ENCODE data around the gene PKD1L1.

PKD1L1 gene

GRCh38 chr7:47905076-47905920, 43.0 kb downstream of the PKD1L1 start:
- no peak for DNase-seq (ENCODE audit: low read depth in 2 of 2)

GRCh38 chr7:47902013-47902412, 46.3 kb downstream of the PKD1L1 start:
- DNase-seq (ENCODE audit: low read depth in 2 of 2), result no peak

- DNase-seq (ENCODE audit: low read depth in 2 of 2), result no peak
Measured at GRCh38 chr7:47901542-47901941, 46.7 kb downstream of the PKD1L1 start.

GRCh38 chr7:47897831-47898230, 50.4 kb downstream of the PKD1L1 start:
- no peak for DNase-seq (ENCODE audit: low read depth in 2 of 2)

GRCh38 chr7:47896809-47897423, 51.4 kb downstream of the PKD1L1 start:
- no peak for DNase-seq (ENCODE audit: low read depth in 2 of 2)

- DNase-seq (ENCODE audit: low read depth in 2 of 2), result no peak
Measured at GRCh38 chr7:47895026-47895425, 53.2 kb downstream of the PKD1L1 start.

GRCh38 chr7:47893721-47894365, 54.4 kb downstream of the PKD1L1 start:
- DNase-seq (ENCODE audit: low read depth in 2 of 2), result no peak

- no peak for DNase-seq (ENCODE audit: low read depth in 2 of 2)
Measured at GRCh38 chr7:47893238-47893637, 55.0 kb downstream of the PKD1L1 start.

- DNase-seq (ENCODE audit: low read depth in 2 of 2), result no peak
Measured at GRCh38 chr7:47890606-47891005, 57.7 kb downstream of the PKD1L1 start.

- no peak for DNase-seq (ENCODE audit: low read depth in 2 of 2)
Measured at GRCh38 chr7:47890125-47890524, 58.1 kb downstream of the PKD1L1 start.

- no peak for DNase-seq (ENCODE audit: low read depth in 2 of 2)
Measured at GRCh38 chr7:47889723-47890122, 58.5 kb downstream of the PKD1L1 start.

- no peak for DNase-seq (ENCODE audit: low read depth in 2 of 2)
Measured at GRCh38 chr7:47888371-47889265, 59.6 kb downstream of the PKD1L1 start.

- no peak for DNase-seq (ENCODE audit: low read depth in 2 of 2)
Measured at GRCh38 chr7:47887016-47887640, 61.1 kb downstream of the PKD1L1 start.

GRCh38 chr7:47885987-47886811, 62.1 kb downstream of the PKD1L1 start:
- DNase-seq (ENCODE audit: low read depth in 2 of 2), result no peak

GRCh38 chr7:47885309-47885986, 62.8 kb downstream of the PKD1L1 start:
- DNase-seq (ENCODE audit: low read depth in 2 of 2), result no peak

GRCh38 chr7:47884675-47885074, 63.6 kb downstream of the PKD1L1 start:
- DNase-seq (ENCODE audit: low read depth in 2 of 2), result no peak

GRCh38 chr7:47882635-47883034, 65.6 kb downstream of the PKD1L1 start:
- no peak for DNase-seq (ENCODE audit: low read depth in 2 of 2)

- no peak for DNase-seq (ENCODE audit: low read depth in 2 of 2)
Measured at GRCh38 chr7:47881256-47881655, 67.0 kb downstream of the PKD1L1 start.

GRCh38 chr7:47878662-47879061, 69.6 kb downstream of the PKD1L1 start:
- no peak for DNase-seq (ENCODE audit: low read depth in 2 of 2)

GRCh38 chr7:47877336-47877735, 70.9 kb downstream of the PKD1L1 start:
- no peak for DNase-seq (ENCODE audit: low read depth in 2 of 2)
